Measurements from ENCODE around the gene MYOZ2. TPM values are rescaled to one million over a fixed set of nuclear protein-coding genes. Genes with fewer than 3 reads are reported as not detected.

MYOZ2 gene
- total and polyA plus RNA-seq, 2 of the 4 experiments (the other 2 are of a cell fraction) = 0.17 to 0.18 TPM

DNA sequence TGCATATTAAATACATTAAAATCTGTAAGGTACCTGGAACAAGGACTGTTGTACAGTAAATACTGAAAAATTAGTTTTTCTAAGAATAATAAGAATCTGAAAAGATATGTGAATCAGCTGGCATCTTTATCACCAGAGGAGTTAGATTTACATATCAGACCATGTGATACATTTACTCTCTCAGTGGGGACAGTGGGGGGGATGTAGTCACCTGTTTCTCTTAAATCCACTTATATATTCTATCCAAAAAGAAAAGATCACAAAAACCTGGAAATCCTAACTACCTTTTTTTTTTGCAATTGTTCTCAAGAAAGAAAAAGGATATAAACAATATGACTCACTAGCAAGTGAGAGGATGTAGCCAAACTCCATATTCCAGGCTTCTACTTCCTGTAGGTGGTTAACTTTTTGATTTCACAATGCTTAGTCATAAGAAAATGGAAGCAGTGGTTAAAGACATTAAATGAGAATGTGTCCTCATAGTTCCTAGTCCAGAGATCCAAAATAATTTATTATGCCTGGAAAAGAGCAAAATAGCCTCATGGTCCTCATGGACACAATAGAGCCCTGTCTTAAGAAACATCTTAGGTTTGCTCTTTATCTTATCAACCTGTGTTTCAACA, 22.5 kb upstream of the MYOZ2 start:
- Histone ChIP-seq H3K4me3 (ENCODE audit: insufficient read depth, low read depth, low read length) (no peak overlapping the region), H4K5ac (ENCODE audit: low read depth, low read length) (peak overlapping the region; percentile 99; the same call in 1 of the 2 replicates), H2AK9ac (replicated peaks; ENCODE audit: low read depth, low read length, poor library complexity) (no peak overlapping the region), H3K79me1 (ENCODE audit: low read depth in 1 of 2, low read length in 2 of 2) (no peaks in the 10 kb centered on the region), H3K9me3 (ENCODE audit: control insufficient read depth, insufficient read depth, low read length) (no peaks in the 10 kb centered on the region), H2AK5ac (ENCODE audit: low read depth, low read length) (peak overlapping the region; percentile 4; the same call in 1 of the 2 replicates), H4K8ac (ENCODE audit: low read depth in 2 of 2, low read length in 2 of 2) (peak overlapping the region; percentile 62 to 76), H2BK15ac (ENCODE audit: low read depth, low read length) (peak overlapping the region; percentile 48; the same call in 1 of the 3 replicates), H2BK5ac (ENCODE audit: low read depth, low read length, poor library complexity, severe bottlenecking) (peak overlapping the region; percentile 91), H3K4me1 (ENCODE audit: control insufficient read depth, insufficient read depth, low read length) (peaks cover 7% of the 10 kb centered on the region), H3K27ac (ENCODE audit: insufficient read depth, low read length) (peak overlapping the region; percentile 74), H4K20me1 (ENCODE audit: insufficient read depth, low read length) (no peaks in the 10 kb centered on the region), H2BK20ac (ENCODE audit: low read depth, low read length) (peak overlapping the region; percentile 51; the same call in 1 of the 2 replicates), H3K27me3 (ENCODE audit: control insufficient read depth, insufficient read depth, low read length) (no peaks in the 10 kb centered on the region), H3K14ac (replicated peaks; ENCODE audit: low read depth, low read length) (peak overlapping the region; percentile 23; the same call in 1 of the 2 replicates), H3K56ac (ENCODE audit: extremely low read depth, insufficient read depth, low read length) (peak overlapping the region; percentile 55; the same call in 1 of the 2 replicates), H3K9ac (ENCODE audit: low read depth, low read length) (no peak overlapping the region), H3K4ac (ENCODE audit: low read depth, low read length) (peak overlapping the region; percentile 30; the same call in 1 of the 2 replicates), H2BK120ac (ENCODE audit: low read depth, low read length) (peak overlapping the region; percentile 76), H3K36me3 (ENCODE audit: control insufficient read depth, insufficient read depth, low read length) (no peaks in the 10 kb centered on the region), H3K4me2 (ENCODE audit: low read depth, low read length) (peak overlapping the region; percentile 81; the same call in 1 of the 2 replicates), H3K23ac (ENCODE audit: low read depth, low read length) (no peak overlapping the region; the same call in 1 of the 2 replicates), H4K91ac (ENCODE audit: insufficient read depth, low read depth, low read length) (peak overlapping the region; percentile 19), H3K18ac (ENCODE audit: low read depth, low read length) (peak overlapping the region; percentile 100), H2AFZ (replicated peaks; ENCODE audit: low read length, poor library complexity) (no peak overlapping the region), H3K9me1 (ENCODE audit: insufficient read depth, low read length) (no peaks in the 10 kb centered on the region; the same call in 1 of the 2 replicates)
- TF ChIP-seq RFX5 (IDR thresholded peaks at IDR 0.05; ENCODE audit: low read depth, low read length) (no peak), MXI1 (IDR thresholded peaks at IDR 0.05; ENCODE audit: borderline replicate concordance, low read depth, low read length) (no peak), MAFK (IDR thresholded peaks at IDR 0.05; ENCODE audit: low read depth, low read length) (peak; percentile 13; the same call in 1 of the 2 replicates), MAZ (IDR thresholded peaks at IDR 0.05; ENCODE audit: borderline replicate concordance, low read depth, low read length) (no peak), NFE2L2 (IDR thresholded peaks at IDR 0.05; ENCODE audit: low read depth, low read length) (no peak), CHD1 (IDR thresholded peaks at IDR 0.05; ENCODE audit: low read depth, low read length) (no peak), CEBPB (IDR thresholded peaks at IDR 0.05; ENCODE audit: low read depth, low read length) (peak; percentile 97), FOS (IDR thresholded peaks at IDR 0.05; ENCODE audit: low read depth, low read length) (peak; percentile 87)
- TF ChIP-seq, protein P1, sequence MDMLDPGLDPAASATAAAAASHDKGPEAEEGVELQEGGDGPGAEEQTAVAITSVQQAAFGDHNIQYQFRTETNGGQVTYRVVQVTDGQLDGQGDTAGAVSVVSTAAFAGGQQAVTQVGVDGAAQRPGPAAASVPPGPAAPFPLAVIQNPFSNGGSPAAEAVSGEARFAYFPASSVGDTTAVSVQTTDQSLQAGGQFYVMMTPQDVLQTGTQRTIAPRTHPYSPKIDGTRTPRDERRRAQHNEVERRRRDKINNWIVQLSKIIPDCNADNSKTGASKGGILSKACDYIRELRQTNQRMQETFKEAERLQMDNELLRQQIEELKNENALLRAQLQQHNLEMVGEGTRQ (IDR thresholded peaks at IDR 0.05; ENCODE audit: low read depth, low read length) = no peak
- dilution Hi-C loops (cut with HindIII; ENCODE audit: low sequenced_read_pairs, unreplicated experiment) (no loop called here), intact Hi-C loops (cut with micrococcal nuclease) (no loop called here), in situ Hi-C loops (cut with MboI; ENCODE audit: low sequenced_read_pairs) (no loop called here)
- POLR2A ChIA-PET (ENCODE audit: unreplicated experiment) = no interaction called here
- ATAC-seq (ENCODE audit: low read depth) (peak; percentile 90), DNase-seq (peak; percentile 96)
- CTCF ChIA-PET = interaction anchor here (0.6 kb wide), 1 partner anchor 387 kb away, joined by 3 read pairs; no protein-coding TSS in a partner anchor
- no TSS peak for BruUV-seq (replicated peaks)
